ENCODE measurements around the gene CISD1.
"Not testable (repeated sequence)": the region's sequence is repeated elsewhere in the genome, so short reads cannot be mapped to it uniquely, and the experiment has no call there.

CISD1 gene

GRCh38 chr10:58268946-58269781, at the start of gene CISD1:
Gene CISD1, plus strand, starts transcription at chr10:58269162. Its CDS starts 112 bp downstream, at chr10:58269274.
- peak; percentile 88 for DNase-seq (ENCODE audit: low read depth)

GRCh38 chr10:58219875-58220274, 49.1 kb upstream of the CISD1 start:
- no peak for DNase-seq (ENCODE audit: low read depth)

- DNase-seq (ENCODE audit: low read depth) = no peak
Observed at GRCh38 chr10:58220769-58221451, 48.1 kb upstream of the CISD1 start.

- no peak for DNase-seq (ENCODE audit: low read depth)
Observed at GRCh38 chr10:58225654-58226053, 43.3 kb upstream of the CISD1 start.

- not testable (repeated sequence) for DNase-seq (ENCODE audit: low read depth)
Observed at GRCh38 chr10:58229856-58230255, 39.1 kb upstream of the CISD1 start.

- no peak for DNase-seq (ENCODE audit: low read depth)
Observed at GRCh38 chr10:58237014-58237834, 31.7 kb upstream of the CISD1 start.

GRCh38 chr10:58239561-58240169, 29.3 kb upstream of the CISD1 start:
- no peak for DNase-seq (ENCODE audit: low read depth)

- DNase-seq (ENCODE audit: low read depth) = no peak
Observed at GRCh38 chr10:58240531-58240930, 28.4 kb upstream of the CISD1 start.

- DNase-seq (ENCODE audit: low read depth) = no peak
Observed at GRCh38 chr10:58241346-58241745, 27.6 kb upstream of the CISD1 start.

GRCh38 chr10:58243269-58243668, 25.7 kb upstream of the CISD1 start:
- no peak for DNase-seq (ENCODE audit: low read depth)

GRCh38 chr10:58243801-58244200, 25.2 kb upstream of the CISD1 start:
- DNase-seq (ENCODE audit: low read depth) = not testable (repeated sequence)

- DNase-seq (ENCODE audit: low read depth) = not testable (repeated sequence)
Observed at GRCh38 chr10:58244242-58244641, 24.7 kb upstream of the CISD1 start.

GRCh38 chr10:58244666-58245065, 24.3 kb upstream of the CISD1 start:
- DNase-seq (ENCODE audit: low read depth) = not testable (repeated sequence)

- DNase-seq (ENCODE audit: low read depth) = no peak
Observed at GRCh38 chr10:58253184-58253583, 15.8 kb upstream of the CISD1 start.

- DNase-seq (ENCODE audit: low read depth) = no peak
Observed at GRCh38 chr10:58254644-58255043, 14.3 kb upstream of the CISD1 start.

- DNase-seq (ENCODE audit: low read depth) = not testable (repeated sequence)
Observed at GRCh38 chr10:58256013-58256780, 12.8 kb upstream of the CISD1 start.

GRCh38 chr10:58258977-58259692, 9.8 kb upstream of the CISD1 start:
- no peak for DNase-seq (ENCODE audit: low read depth)

- DNase-seq (ENCODE audit: low read depth) = no peak
Observed at GRCh38 chr10:58260334-58260733, 8.6 kb upstream of the CISD1 start.

- DNase-seq (ENCODE audit: low read depth) = no peak
Observed at GRCh38 chr10:58262766-58263165, 6.2 kb upstream of the CISD1 start.

- DNase-seq (ENCODE audit: low read depth) = no peak
Observed at GRCh38 chr10:58264780-58265179, 4.2 kb upstream of the CISD1 start.

- DNase-seq (ENCODE audit: low read depth) = no peak
Observed at GRCh38 chr10:58265249-58265648, 3.7 kb upstream of the CISD1 start.

Data from stimulated activated CD8-positive, alpha-beta memory T cell treated with anti-CD3 and anti-CD28 coated beads, Interleukin-7, amount 100 ng/mL, for 24 hours (primary cell).